Measurements from ENCODE around the gene FAM83C.

The FAM83C gene

DNA sequence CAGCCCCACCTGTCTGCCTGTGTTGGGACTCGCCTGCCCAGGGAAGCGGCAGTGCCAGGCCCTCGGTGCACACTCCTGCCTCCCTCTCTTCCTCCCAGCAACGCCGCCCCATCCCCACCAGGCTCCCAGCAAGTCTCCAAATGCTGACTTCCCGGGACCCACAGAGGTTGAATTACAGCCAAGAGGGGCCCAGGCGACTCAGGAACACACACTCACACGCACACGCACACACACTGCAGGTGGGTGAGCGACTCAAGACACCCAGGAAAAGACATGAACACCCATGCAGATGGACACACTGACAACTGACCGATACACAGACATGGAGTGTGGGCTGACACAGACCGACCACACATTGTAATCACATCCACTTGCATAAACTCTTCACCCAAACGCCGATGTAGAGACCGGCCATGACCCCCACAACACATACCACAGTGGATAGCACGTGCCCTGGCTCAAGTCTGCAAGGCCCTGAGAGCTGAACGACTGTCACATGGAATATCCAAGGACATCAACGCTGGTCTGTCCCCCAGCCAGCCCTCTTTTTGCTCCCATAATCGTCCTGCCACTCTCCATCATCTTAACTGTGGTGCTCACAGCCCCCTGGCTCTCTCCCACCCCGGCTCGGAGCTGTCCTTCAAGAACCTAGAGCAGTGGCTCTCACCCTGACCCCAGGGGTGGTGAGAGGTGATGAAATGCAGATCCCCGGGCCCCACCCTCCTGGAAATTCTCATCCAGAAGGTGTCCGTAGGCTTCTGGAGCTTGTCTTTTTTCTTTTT is 470 bp upstream of the FAM83C start:
- peaks cover 5% of the 10 kb centered on the region for H3K4me1 ChIP-seq (ENCODE audit: insufficient read depth, poor library complexity, severe bottlenecking)
- H3K36me3 ChIP-seq (ENCODE audit: low read depth): no peaks in the 10 kb centered on the region
- H3K27ac ChIP-seq (ENCODE audit: poor library complexity, severe bottlenecking): no peak overlapping the region
- no peak overlapping the region for H3K4me3 ChIP-seq (ENCODE audit: severe bottlenecking)
- H3K9me3 ChIP-seq (ENCODE audit: severe bottlenecking): no peaks in the 10 kb centered on the region
- ATAC-seq (ENCODE audit: low read depth): no peak
- no peaks in the 10 kb centered on the region for H3K27me3 ChIP-seq (ENCODE audit: insufficient read depth, poor library complexity, severe bottlenecking)
- TF ChIP-seq, protein P1, sequence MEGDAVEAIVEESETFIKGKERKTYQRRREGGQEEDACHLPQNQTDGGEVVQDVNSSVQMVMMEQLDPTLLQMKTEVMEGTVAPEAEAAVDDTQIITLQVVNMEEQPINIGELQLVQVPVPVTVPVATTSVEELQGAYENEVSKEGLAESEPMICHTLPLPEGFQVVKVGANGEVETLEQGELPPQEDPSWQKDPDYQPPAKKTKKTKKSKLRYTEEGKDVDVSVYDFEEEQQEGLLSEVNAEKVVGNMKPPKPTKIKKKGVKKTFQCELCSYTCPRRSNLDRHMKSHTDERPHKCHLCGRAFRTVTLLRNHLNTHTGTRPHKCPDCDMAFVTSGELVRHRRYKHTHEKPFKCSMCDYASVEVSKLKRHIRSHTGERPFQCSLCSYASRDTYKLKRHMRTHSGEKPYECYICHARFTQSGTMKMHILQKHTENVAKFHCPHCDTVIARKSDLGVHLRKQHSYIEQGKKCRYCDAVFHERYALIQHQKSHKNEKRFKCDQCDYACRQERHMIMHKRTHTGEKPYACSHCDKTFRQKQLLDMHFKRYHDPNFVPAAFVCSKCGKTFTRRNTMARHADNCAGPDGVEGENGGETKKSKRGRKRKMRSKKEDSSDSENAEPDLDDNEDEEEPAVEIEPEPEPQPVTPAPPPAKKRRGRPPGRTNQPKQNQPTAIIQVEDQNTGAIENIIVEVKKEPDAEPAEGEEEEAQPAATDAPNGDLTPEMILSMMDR (IDR thresholded peaks at IDR 0.05; ENCODE audit: poor library complexity, severe bottlenecking): no peak
- DNase-seq (ENCODE audit: low spot score): no peak

DNA sequence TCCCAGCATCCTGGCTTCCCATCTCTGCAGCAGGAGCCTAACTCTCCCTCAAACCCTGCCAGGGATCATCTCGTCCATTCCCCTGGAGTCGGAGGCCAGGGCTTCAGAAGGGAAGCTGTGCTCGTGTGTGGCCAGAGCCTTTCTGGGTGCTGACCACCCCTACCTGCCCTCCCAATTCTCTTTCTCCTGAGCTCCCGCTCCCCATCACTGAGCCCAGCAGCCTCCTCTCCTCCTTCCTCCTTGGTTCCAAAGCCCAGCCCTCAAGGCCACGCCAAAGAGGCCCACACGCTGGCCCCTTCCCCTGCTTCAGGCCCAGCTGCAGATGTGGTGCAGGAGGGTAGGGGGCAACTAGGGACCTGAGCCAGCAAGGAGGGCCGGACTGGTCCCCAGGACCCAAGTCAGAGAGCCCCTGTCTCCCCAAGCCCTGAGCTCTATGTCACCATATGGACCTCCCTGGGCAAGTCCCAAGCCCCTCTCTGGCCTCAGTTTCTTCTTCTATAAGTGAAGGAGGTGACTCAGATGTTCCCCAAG is 1.3 kb downstream of the FAM83C start:
- Histone ChIP-seq H3K9me3 (ENCODE audit: severe bottlenecking) (no peaks in the 10 kb centered on the region), H3K4me1 (ENCODE audit: insufficient read depth, poor library complexity, severe bottlenecking) (no peaks in the 10 kb centered on the region), H3K27ac (ENCODE audit: poor library complexity, severe bottlenecking) (no peak overlapping the region), H3K36me3 (ENCODE audit: low read depth) (no peaks in the 10 kb centered on the region), H3K4me3 (ENCODE audit: severe bottlenecking) (no peak overlapping the region), H3K27me3 (ENCODE audit: insufficient read depth, poor library complexity, severe bottlenecking) (no peaks in the 10 kb centered on the region)
- DNase-seq (ENCODE audit: low spot score) (no peak), ATAC-seq (ENCODE audit: low read depth) (no peak)
- TF ChIP-seq, protein P1 (IDR thresholded peaks at IDR 0.05; ENCODE audit: poor library complexity, severe bottlenecking): no peak

DNA sequence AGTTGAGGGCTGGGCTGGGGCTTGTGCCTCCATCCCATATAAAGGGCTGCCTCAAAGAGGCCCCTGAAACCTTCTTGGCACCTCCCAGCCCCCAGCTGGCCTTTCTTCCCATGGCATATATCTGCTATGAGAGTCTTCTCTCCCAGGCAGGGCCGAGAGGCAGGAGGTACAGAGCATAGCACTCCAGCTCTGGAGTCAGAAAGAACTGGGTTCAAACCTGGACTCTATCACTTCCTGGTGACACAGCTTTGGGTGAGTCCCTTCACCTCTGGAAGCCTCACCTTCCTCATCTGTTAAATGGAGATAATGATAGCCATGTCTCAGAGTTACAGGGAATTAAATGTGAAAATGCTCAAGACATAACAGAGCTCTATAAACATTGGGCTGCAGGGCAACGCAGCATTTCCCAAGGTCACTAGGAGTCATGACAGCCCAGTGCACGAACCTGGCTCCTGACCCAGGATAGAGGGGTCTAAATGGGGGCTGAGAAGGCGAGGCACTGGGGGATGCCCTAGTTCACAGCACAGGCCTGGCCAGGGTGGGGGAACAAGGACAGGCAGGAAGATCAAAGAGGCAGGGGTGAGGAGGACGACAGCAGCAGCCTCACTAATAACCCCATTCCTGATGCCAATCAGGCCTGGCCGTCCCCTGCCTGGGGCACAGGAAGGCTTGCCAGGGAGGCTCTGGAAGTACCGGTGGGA is 1.9 kb downstream of the FAM83C start:
- no peaks in the 10 kb centered on the region for H3K9me3 ChIP-seq (ENCODE audit: severe bottlenecking)
- no peaks in the 10 kb centered on the region for H3K4me1 ChIP-seq (ENCODE audit: insufficient read depth, poor library complexity, severe bottlenecking)
- no peaks in the 10 kb centered on the region for H3K36me3 ChIP-seq (ENCODE audit: low read depth)
- H3K27ac ChIP-seq (ENCODE audit: poor library complexity, severe bottlenecking): no peak overlapping the region
- no peaks in the 10 kb centered on the region for H3K27me3 ChIP-seq (ENCODE audit: insufficient read depth, poor library complexity, severe bottlenecking)
- TF ChIP-seq, protein P1 (IDR thresholded peaks at IDR 0.05; ENCODE audit: poor library complexity, severe bottlenecking): no peak
- H3K4me3 ChIP-seq (ENCODE audit: severe bottlenecking): no peak overlapping the region
- DNase-seq (ENCODE audit: low spot score): no peak
- ATAC-seq (ENCODE audit: low read depth): 0 out of 3 replicates have a peak, but pooled peaks have one; percentile 3

DNA sequence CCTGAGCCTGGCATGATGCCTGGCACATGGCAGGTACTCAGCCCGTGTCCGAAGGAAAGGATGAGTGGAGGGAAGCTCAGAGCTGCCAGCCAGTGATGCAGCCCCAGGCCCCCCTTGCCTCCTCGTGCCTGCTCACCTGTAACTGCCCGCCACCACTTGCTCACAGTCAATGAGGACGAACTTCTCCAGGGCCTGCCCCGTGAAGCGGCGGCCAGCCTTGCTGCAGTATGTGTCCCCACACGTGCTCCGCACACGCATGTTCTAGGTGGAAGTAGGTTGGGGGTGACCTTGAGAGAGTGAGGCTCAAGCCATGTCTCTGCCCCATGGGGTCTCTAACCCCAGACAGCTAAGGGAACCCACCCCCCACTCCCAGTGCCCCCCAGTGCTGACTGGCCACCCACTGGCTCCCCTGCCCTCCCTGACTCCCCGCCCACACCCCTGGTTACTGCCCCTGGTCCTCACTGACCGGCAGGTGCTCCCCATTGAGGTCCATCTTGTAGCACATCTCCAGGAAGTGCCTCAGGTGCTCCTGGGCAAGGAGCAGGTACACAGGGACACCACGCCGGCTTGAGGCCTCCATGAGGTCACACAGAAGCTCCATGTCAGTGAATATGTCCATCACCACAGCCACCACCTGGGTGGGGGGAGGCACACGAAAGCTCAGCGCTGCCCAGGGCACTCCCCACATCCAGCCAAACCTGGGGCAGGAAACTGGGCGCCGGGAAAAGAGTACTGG is 3.7 kb downstream of the FAM83C start:
- H3K9me3 ChIP-seq (ENCODE audit: severe bottlenecking): no peaks in the 10 kb centered on the region
- no peak for ATAC-seq (ENCODE audit: low read depth)
- H3K27ac ChIP-seq (ENCODE audit: poor library complexity, severe bottlenecking): no peak overlapping the region
- peaks cover 6% of the 10 kb centered on the region for H3K36me3 ChIP-seq (ENCODE audit: low read depth)
- no peaks in the 10 kb centered on the region for H3K27me3 ChIP-seq (ENCODE audit: insufficient read depth, poor library complexity, severe bottlenecking)
- H3K4me3 ChIP-seq (ENCODE audit: severe bottlenecking): no peak overlapping the region
- no peak for DNase-seq (ENCODE audit: low spot score)
- H3K4me1 ChIP-seq (ENCODE audit: insufficient read depth, poor library complexity, severe bottlenecking): peaks cover under 1% of the 10 kb centered on the region
- TF ChIP-seq, protein P1 (IDR thresholded peaks at IDR 0.05; ENCODE audit: poor library complexity, severe bottlenecking): no peak

All from RWPE2 (cell line).